ENCODE data around the gene SOBP.

SOBP gene

GRCh38 chr6:107598091-107598490 lies 108.2 kb downstream of the SOBP start:
- peaks cover 14% of the 10 kb centered on the region for H3K4me1 ChIP-seq (ENCODE audit: control insufficient read depth, insufficient read depth, low read length)

GRCh38 chr6:107599043-107599442 lies 109.1 kb downstream of the SOBP start:
- no peak overlapping the region for H3K4me2 ChIP-seq (ENCODE audit: low read length)
- no peaks in the 10 kb centered on the region for H3K36me3 ChIP-seq (ENCODE audit: insufficient read depth, low read length)
- peaks cover 14% of the 10 kb centered on the region for H3K4me1 ChIP-seq (ENCODE audit: control insufficient read depth, insufficient read depth, low read length)
- H3K27me3 ChIP-seq (ENCODE audit: control insufficient read depth, insufficient read depth, low read length): no peaks in the 10 kb centered on the region
- no peak overlapping the region for H3K4me3 ChIP-seq (ENCODE audit: low read length)
- H3K9ac ChIP-seq (ENCODE audit: low read depth, low read length): no peak overlapping the region
- no peaks in the 10 kb centered on the region for H3K9me3 ChIP-seq (replicated peaks; ENCODE audit: low read length)

More at GRCh38 chr6:107598091-107598490, 108.2 kb downstream of the SOBP start:
- no peaks in the 10 kb centered on the region for H3K36me3 ChIP-seq (ENCODE audit: insufficient read depth, low read length)
- no peak overlapping the region for H3K9ac ChIP-seq (ENCODE audit: low read depth, low read length)
- H3K4me3 ChIP-seq (ENCODE audit: low read length): no peak overlapping the region
- H3K4me2 ChIP-seq (ENCODE audit: low read length): no peak overlapping the region
- H3K9me3 ChIP-seq (replicated peaks; ENCODE audit: low read length): no peaks in the 10 kb centered on the region
- H3K27me3 ChIP-seq (ENCODE audit: control insufficient read depth, insufficient read depth, low read length): no peaks in the 10 kb centered on the region

GRCh38 chr6:107600121-107600520 lies 110.2 kb downstream of the SOBP start:
- no peaks in the 10 kb centered on the region for H3K9me3 ChIP-seq (replicated peaks; ENCODE audit: low read length)
- H3K9ac ChIP-seq (ENCODE audit: low read depth, low read length): no peak overlapping the region
- peaks cover 14% of the 10 kb centered on the region for H3K4me1 ChIP-seq (ENCODE audit: control insufficient read depth, insufficient read depth, low read length)
- no peaks in the 10 kb centered on the region for H3K36me3 ChIP-seq (ENCODE audit: insufficient read depth, low read length)
- H3K27me3 ChIP-seq (ENCODE audit: control insufficient read depth, insufficient read depth, low read length): no peaks in the 10 kb centered on the region
- H3K4me2 ChIP-seq (ENCODE audit: low read length): no peak overlapping the region
- H3K4me3 ChIP-seq (ENCODE audit: low read length): no peak overlapping the region

GRCh38 chr6:107600936-107601335 lies 111.0 kb downstream of the SOBP start:
- Histone ChIP-seq H3K9me3 (replicated peaks; ENCODE audit: low read length) (no peaks in the 10 kb centered on the region), H3K4me2 (ENCODE audit: low read length) (peak overlapping the region; percentile 71), H3K4me1 (ENCODE audit: control insufficient read depth, insufficient read depth, low read length) (peaks cover 14% of the 10 kb centered on the region), H3K9ac (ENCODE audit: low read depth, low read length) (peak overlapping the region; percentile 25), H3K27me3 (ENCODE audit: control insufficient read depth, insufficient read depth, low read length) (no peaks in the 10 kb centered on the region), H3K4me3 (ENCODE audit: low read length) (no peak overlapping the region), H3K36me3 (ENCODE audit: insufficient read depth, low read length) (no peaks in the 10 kb centered on the region)

DNA sequence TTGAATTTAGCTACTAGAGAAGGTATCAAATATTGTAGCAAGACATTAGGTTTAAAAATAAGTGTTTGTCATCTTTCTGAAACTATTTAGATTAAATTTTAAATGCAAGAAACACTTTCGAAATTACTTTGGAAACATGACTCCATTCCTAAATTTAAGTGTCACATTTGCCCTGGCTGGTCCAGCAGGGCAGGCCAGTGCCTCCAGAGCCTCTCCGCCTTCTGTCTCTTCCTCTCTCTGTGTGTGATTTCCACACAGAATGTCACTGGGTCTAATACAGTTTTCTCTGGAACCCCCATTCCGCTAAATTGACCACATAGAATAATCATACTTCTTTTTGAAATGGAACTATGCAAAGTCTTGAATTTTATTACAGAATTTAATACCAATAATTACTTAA lies 111.5 kb downstream of the SOBP start:
- H3K9ac ChIP-seq (ENCODE audit: low read depth, low read length): peak overlapping the region; percentile 25
- H3K4me3 ChIP-seq (ENCODE audit: low read length): no peak overlapping the region
- peaks cover 14% of the 10 kb centered on the region for H3K4me1 ChIP-seq (ENCODE audit: control insufficient read depth, insufficient read depth, low read length)
- no peaks in the 10 kb centered on the region for H3K9me3 ChIP-seq (replicated peaks; ENCODE audit: low read length)
- H3K36me3 ChIP-seq (ENCODE audit: insufficient read depth, low read length): no peaks in the 10 kb centered on the region
- H3K4me2 ChIP-seq (ENCODE audit: low read length): peak overlapping the region; percentile 71
- no peaks in the 10 kb centered on the region for H3K27me3 ChIP-seq (ENCODE audit: control insufficient read depth, insufficient read depth, low read length)

DNA sequence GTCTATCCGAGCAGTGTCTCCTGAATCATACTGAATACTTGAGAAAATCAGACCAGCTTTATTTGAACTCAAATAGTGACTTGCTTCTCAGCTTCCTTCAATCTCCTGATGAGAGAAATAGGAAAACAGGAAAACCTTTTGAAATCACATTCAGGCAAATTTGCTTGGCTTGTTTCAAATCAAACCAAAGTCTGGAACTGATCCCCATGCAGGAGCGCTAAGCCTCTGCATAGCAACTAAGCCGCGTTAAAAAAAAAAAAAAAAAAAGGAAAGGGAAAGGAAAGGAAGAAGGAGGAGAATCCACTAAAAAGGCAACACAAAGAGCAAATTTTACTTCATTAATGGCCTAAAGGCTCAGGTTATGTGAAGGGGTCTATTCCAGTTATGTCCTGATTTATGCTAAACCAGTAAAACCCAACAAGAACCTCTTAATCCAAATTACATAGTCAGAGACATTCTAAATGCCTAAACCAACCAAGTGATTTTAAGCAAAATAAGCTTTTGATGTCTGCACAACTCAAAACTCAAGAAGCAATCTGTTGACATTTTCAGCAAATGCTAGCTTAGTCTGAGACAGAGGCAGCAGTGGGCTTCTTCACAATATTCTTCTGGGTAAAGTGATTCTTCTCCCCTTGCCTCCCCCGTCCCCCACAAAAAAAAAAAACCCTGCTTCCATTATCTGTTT lies 112.5 kb downstream of the SOBP start:
- no peaks in the 10 kb centered on the region for H3K27me3 ChIP-seq (ENCODE audit: control insufficient read depth, insufficient read depth, low read length)
- no peak overlapping the region for H3K4me3 ChIP-seq (ENCODE audit: low read length)
- H3K9ac ChIP-seq (ENCODE audit: low read depth, low read length): no peak overlapping the region
- H3K4me2 ChIP-seq (ENCODE audit: low read length): no peak overlapping the region
- no peaks in the 10 kb centered on the region for H3K36me3 ChIP-seq (ENCODE audit: insufficient read depth, low read length)
- H3K4me1 ChIP-seq (ENCODE audit: control insufficient read depth, insufficient read depth, low read length): peaks cover 14% of the 10 kb centered on the region
- H3K9me3 ChIP-seq (replicated peaks; ENCODE audit: low read length): no peaks in the 10 kb centered on the region

DNA sequence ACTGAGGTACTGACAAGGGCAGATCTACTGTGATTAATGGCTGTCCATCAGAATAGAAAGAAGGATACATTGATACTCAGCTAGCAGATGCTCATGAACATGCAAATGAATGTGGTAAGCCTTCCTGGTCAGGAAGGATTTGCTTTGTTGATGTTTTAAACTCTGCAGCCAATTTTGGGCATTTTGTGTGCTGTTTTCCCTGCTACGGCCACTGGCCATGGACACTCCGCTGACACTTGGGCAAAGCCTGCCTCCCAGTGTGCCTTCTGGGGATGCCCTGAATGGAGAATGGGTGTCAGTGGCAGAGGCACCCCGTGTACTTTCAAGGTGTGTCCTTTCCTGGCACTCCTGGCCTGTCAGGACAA lies 113.1 kb downstream of the SOBP start:
- H3K4me2 ChIP-seq (ENCODE audit: low read length): no peak overlapping the region
- no peak overlapping the region for H3K4me3 ChIP-seq (ENCODE audit: low read length)
- no peak overlapping the region for H3K9ac ChIP-seq (ENCODE audit: low read depth, low read length)
- no peaks in the 10 kb centered on the region for H3K36me3 ChIP-seq (ENCODE audit: insufficient read depth, low read length)
- H3K4me1 ChIP-seq (ENCODE audit: control insufficient read depth, insufficient read depth, low read length): peaks cover 14% of the 10 kb centered on the region
- H3K9me3 ChIP-seq (replicated peaks; ENCODE audit: low read length): no peaks in the 10 kb centered on the region
- H3K27me3 ChIP-seq (ENCODE audit: control insufficient read depth, insufficient read depth, low read length): no peaks in the 10 kb centered on the region

- H3K27me3 ChIP-seq (ENCODE audit: control insufficient read depth, insufficient read depth, low read length): no peaks in the 10 kb centered on the region
- H3K9ac ChIP-seq (ENCODE audit: low read depth, low read length): no peak overlapping the region
- H3K4me3 ChIP-seq (ENCODE audit: low read length): no peak overlapping the region
- H3K9me3 ChIP-seq (replicated peaks; ENCODE audit: low read length): no peaks in the 10 kb centered on the region
- H3K4me2 ChIP-seq (ENCODE audit: low read length): no peak overlapping the region
- H3K36me3 ChIP-seq (ENCODE audit: insufficient read depth, low read length): no peaks in the 10 kb centered on the region
- H3K4me1 ChIP-seq (ENCODE audit: control insufficient read depth, insufficient read depth, low read length): peaks cover 14% of the 10 kb centered on the region
These were observed 114.6 kb downstream of the SOBP start for GRCh38 chr6:107604549-107604948.

DNA sequence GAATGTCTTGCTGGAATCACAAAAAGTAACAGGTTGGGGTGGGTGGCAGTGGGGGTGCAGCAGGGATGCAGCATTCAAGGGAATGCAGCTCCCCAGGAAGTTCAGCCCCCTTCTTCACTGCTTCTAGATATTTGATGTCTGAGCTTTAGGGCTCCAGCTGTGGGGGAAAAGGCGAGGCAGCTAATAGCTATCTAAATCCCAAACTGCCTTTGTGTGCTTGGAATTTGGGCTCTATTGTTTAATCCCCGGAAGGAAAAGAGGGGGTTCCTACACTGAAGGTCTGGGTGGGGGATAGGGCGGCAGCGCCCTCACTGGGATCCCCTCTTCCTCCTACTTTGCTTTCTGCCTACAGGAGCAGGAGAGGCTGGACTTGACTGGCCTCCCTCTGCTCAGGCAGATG lies 116.5 kb downstream of the SOBP start:
- H3K9ac ChIP-seq (ENCODE audit: low read depth, low read length): no peak overlapping the region
- H3K4me1 ChIP-seq (ENCODE audit: control insufficient read depth, insufficient read depth, low read length): peaks cover 2% of the 10 kb centered on the region
- no peaks in the 10 kb centered on the region for H3K9me3 ChIP-seq (replicated peaks; ENCODE audit: low read length)
- H3K4me2 ChIP-seq (ENCODE audit: low read length): no peak overlapping the region
- H3K27me3 ChIP-seq (ENCODE audit: control insufficient read depth, insufficient read depth, low read length): peaks cover 4% of the 10 kb centered on the region
- no peaks in the 10 kb centered on the region for H3K36me3 ChIP-seq (ENCODE audit: insufficient read depth, low read length)
- no peak overlapping the region for H3K4me3 ChIP-seq (ENCODE audit: low read length)

DNA sequence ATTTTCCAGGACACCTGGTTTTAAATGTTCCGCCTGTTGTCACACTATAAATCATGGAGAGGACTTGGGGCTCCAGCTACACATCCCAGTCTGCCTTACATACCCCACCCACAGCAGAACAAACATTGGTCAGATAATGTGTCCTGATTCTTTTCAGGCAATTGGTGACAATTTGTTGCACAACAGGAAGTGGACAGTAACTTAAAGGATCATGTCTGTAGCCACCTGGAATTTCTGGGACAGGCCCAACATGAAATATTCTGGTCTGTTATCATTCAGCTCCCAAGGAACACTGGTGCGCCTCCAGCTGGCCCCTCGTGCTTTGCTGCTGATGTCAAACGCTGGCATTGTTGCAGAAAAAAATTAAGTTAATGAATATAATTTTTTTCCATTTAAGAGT lies 117.2 kb downstream of the SOBP start:
- Histone ChIP-seq H3K27me3 (ENCODE audit: control insufficient read depth, insufficient read depth, low read length) (peaks cover 4% of the 10 kb centered on the region), H3K36me3 (ENCODE audit: insufficient read depth, low read length) (no peaks in the 10 kb centered on the region), H3K9ac (ENCODE audit: low read depth, low read length) (no peak overlapping the region), H3K9me3 (replicated peaks; ENCODE audit: low read length) (no peaks in the 10 kb centered on the region), H3K4me3 (ENCODE audit: low read length) (no peak overlapping the region), H3K4me2 (ENCODE audit: low read length) (no peak overlapping the region), H3K4me1 (ENCODE audit: control insufficient read depth, insufficient read depth, low read length) (no peaks in the 10 kb centered on the region)

DNA sequence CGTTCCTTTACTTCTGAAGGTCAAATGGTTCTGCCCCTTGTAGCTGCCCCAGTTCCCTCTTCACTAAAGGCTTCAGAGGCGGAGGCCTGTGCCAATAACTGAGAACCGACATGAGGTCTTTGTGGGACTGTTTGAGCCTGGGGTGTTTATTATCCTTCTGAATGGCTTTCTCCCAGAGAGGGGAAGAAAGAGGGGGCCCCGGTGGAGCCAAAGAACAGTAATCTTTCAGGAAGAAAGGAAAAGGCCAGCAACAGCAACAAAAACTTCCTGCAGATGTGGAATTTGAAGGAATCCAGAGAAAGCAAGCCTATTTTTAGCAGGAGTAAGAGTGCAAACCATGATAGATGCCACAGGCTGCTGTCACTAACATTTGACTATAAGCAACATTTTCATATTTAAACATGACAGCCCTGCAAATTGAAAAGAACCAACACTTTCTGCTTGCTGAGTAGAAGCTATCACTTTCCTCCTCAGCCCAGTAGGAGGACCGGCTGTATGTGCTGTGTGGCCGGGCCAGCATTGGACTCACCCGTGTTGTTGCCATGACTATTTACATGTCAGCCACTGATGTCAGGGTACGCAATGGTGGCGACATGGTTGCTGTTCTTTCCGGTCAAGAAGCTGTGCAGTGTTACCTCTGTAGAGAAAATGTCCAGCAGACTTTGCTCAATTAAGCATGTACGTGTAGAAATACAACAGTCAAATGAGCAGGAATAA lies 121.3 kb downstream of the SOBP start:
- Histone ChIP-seq H3K4me1 (ENCODE audit: control insufficient read depth, insufficient read depth, low read length) (no peaks in the 10 kb centered on the region), H3K4me2 (ENCODE audit: low read length) (no peak overlapping the region), H3K9me3 (replicated peaks; ENCODE audit: low read length) (no peaks in the 10 kb centered on the region), H3K36me3 (ENCODE audit: insufficient read depth, low read length) (no peaks in the 10 kb centered on the region), H3K4me3 (ENCODE audit: low read length) (no peak overlapping the region), H3K27me3 (ENCODE audit: control insufficient read depth, insufficient read depth, low read length) (peaks cover 11% of the 10 kb centered on the region), H3K9ac (ENCODE audit: low read depth, low read length) (no peak overlapping the region)
